Keratinocyte (primary cell): ENCODE data around the gene CFHR5. TPM values are rescaled to one million over a fixed set of nuclear protein-coding genes. Genes with fewer than 3 reads are reported as not detected.
"Not testable (repeated sequence)": the region's sequence is repeated elsewhere in the genome, so short reads cannot be mapped to it uniquely, and the experiment has no call there.

ENCODE experiments used
- DNase-seq: peaks from one replicate; pipeline ENCODE4 v3.0.0-alpha.2; 2011; ENCODE audit warnings: low read depth, missing footprints, low spot score
- FAIRE-seq: peaks from 2 replicates; lab custom pipeline; 2011; peaks lifted over from hg19 to GRCh38; lab: Jason Lieb, UNC
- H2AFZ ChIP-seq: 2 replicates; pipeline ENCODE4 v1.6.0; 2012; ENCODE audit warnings: low read length, control low read depth, inconsistent platforms; ENCODE audit not compliant: control insufficient read depth
- H3K27ac ChIP-seq: 2 replicates; pipeline ENCODE4 v1.5.1; 2011; ENCODE audit warnings: low read length; ENCODE audit not compliant: control insufficient read depth, insufficient read depth
- H3K27me3 ChIP-seq: 3 replicates; pipeline ENCODE4 v1.6.0; 2011; ENCODE audit warnings: low read length; ENCODE audit not compliant: control insufficient read depth, insufficient read depth; ENCODE audit errors: extremely low read depth
- H3K36me3 ChIP-seq, 2 experiments: 2 replicates in 1 of 2; 3 replicates in 1 of 2; pipeline ENCODE4 v1.5.1; 2011; ENCODE audit warnings: low read length in 2 of 2, mild to moderate bottlenecking in 1 of 2; ENCODE audit not compliant: control insufficient read depth in 2 of 2, insufficient read depth in 2 of 2; ENCODE audit errors: extremely low read depth in 1 of 2
- H3K4me1 ChIP-seq: 3 replicates; pipeline ENCODE4 v1.5.1; 2011; ENCODE audit warnings: low read length; ENCODE audit not compliant: control insufficient read depth, insufficient read depth; ENCODE audit errors: extremely low read depth
- H3K4me2 ChIP-seq: 3 replicates; pipeline ENCODE4 v1.6.0; 2011; ENCODE audit warnings: low read depth, low read length; ENCODE audit not compliant: control insufficient read depth, insufficient read depth; ENCODE audit errors: extremely low read depth
- H3K4me3 ChIP-seq, 3 experiments: fragments of 200-600 bp in 1 of 3; sonication (generic) in 1 of 3; 2 replicates in 2 of 3; 3 replicates in 1 of 3; pipeline ENCODE4 v1.5.1; 2011 to 2016; ENCODE audit warnings: low read length in 3 of 3, mild to moderate bottlenecking in 3 of 3, control low read depth in 2 of 3, inconsistent platforms in 1 of 3, low read depth in 1 of 3, mixed read lengths in 1 of 3, mixed run types in 1 of 3, moderate library complexity in 1 of 3; ENCODE audit not compliant: control insufficient read depth in 2 of 3, insufficient read depth in 2 of 3; ENCODE audit errors: extremely low read depth in 1 of 3
- H3K79me2 ChIP-seq: 2 replicates; pipeline ENCODE4 v1.6.0; 2012; ENCODE audit warnings: low read length; ENCODE audit not compliant: control insufficient read depth, insufficient read depth
- H3K9ac ChIP-seq: 3 replicates; pipeline ENCODE4 v1.6.0; 2011; ENCODE audit warnings: low read length; ENCODE audit not compliant: control insufficient read depth, insufficient read depth; ENCODE audit errors: extremely low read depth
- H3K9me1 ChIP-seq: 3 replicates; pipeline ENCODE4 v1.6.0; 2011; ENCODE audit warnings: low read length; ENCODE audit not compliant: control insufficient read depth, insufficient read depth; ENCODE audit errors: extremely low read depth
- H3K9me3 ChIP-seq: 2 replicates; pipeline ENCODE4 v1.5.1; 2012; ENCODE audit warnings: low read depth, low read length; ENCODE audit not compliant: control insufficient read depth
- H4K20me1 ChIP-seq: 3 replicates; pipeline ENCODE4 v1.6.0; 2011; ENCODE audit warnings: low read length; ENCODE audit not compliant: control insufficient read depth, insufficient read depth; ENCODE audit errors: extremely low read depth
- EZH2 ChIP-seq: IDR thresholded peaks from one replicate; pipeline ENCODE4 v1.6.1; 2012; ENCODE audit warnings: inconsistent platforms, mild to moderate bottlenecking, low read length, moderate library complexity
- dilution Hi-C: fragments of 300-500 bp; cut with MboI; formaldehyde crosslinking; loops from one replicate; pipeline ENCODE4 v1.7.0; 2020; ENCODE audit warnings: low sequenced_read_pairs; ENCODE audit not compliant: extremely low pct_ligation_motif_present
- polyA plus RNA-seq, 5 experiments: library from polyadenylated mRNA; depleted of rRNA in 3 of 5; stranded (reverse) in 3 of 5; stranded (forward) in 1 of 5; unstranded in 1 of 5; fragments of >200 nt; gene quantifications; 1 replicate in 1 of 5; 2 replicates in 3 of 5; 3 replicates in 1 of 5; pipeline versions ENCODE4 v1.2.1 to v1.2.3, GENCODE V29; 2011 to 2012; ENCODE audit warnings: missing spikeins in 2 of 5, low read depth in 1 of 5, low replicate concordance in 1 of 5
- TF ChIP-seq, protein P1 (sequence below), 3 experiments: IDR thresholded peaks in 1 of 3; conservative IDR thresholded peaks in 1 of 3; optimal IDR thresholded peaks in 1 of 3; 2 replicates in 2 of 3; 3 replicates in 1 of 3; pipeline versions ENCODE3 to v1.5.1; 2011; ENCODE audit warnings: low read length in 3 of 3, mild to moderate bottlenecking in 3 of 3, moderate library complexity in 2 of 3, control low read depth in 1 of 3, inconsistent platforms in 1 of 3; ENCODE audit not compliant: insufficient read depth in 2 of 3; ENCODE audit errors: extremely low read depth in 1 of 3

The CFHR5 gene
- polyA plus RNA-seq, 1 donor (not counting 4 experiments of a cell fraction or from before 2014, with no cell fraction given) = not detected

DNA sequence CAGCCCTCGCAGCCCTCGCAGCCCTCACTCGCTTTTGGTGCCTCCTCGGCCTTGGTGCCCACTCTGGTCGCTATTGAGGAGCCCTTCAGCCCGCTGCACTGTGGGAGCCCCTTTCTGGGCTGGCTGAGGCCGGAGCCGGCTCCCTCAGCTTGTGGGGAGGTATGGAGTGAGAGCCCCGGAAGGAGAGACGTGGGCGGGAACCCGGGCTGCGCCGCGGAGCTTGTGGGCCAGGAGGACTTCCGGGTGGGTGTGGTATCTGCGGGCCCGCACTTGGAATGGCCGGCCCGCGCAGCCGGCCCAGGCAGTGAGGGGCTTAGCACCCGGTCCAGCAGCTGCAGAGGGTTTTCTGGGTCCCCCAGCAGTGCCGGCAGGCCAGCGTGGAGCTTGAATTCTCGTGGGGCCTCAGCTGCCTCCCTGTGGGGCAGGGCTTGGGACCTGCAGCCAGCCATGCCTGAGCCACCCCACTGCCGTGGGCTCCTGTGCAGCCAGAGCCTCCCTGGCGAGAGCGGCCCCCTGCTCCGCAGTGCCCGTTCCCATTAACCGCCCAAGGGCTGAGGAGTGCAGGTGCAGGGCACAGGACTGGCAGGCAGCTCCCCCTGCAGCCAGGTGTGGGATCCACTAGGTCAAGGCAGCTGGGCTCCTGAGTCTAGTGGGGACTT is 43.7 kb upstream of the CFHR5 start:
- no peak for TF ChIP-seq EZH2
- TF ChIP-seq, protein P1, sequence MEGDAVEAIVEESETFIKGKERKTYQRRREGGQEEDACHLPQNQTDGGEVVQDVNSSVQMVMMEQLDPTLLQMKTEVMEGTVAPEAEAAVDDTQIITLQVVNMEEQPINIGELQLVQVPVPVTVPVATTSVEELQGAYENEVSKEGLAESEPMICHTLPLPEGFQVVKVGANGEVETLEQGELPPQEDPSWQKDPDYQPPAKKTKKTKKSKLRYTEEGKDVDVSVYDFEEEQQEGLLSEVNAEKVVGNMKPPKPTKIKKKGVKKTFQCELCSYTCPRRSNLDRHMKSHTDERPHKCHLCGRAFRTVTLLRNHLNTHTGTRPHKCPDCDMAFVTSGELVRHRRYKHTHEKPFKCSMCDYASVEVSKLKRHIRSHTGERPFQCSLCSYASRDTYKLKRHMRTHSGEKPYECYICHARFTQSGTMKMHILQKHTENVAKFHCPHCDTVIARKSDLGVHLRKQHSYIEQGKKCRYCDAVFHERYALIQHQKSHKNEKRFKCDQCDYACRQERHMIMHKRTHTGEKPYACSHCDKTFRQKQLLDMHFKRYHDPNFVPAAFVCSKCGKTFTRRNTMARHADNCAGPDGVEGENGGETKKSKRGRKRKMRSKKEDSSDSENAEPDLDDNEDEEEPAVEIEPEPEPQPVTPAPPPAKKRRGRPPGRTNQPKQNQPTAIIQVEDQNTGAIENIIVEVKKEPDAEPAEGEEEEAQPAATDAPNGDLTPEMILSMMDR (optimal IDR thresholded peaks at IDR 0.05 in 1 of 3, IDR thresholded peaks at IDR 0.05 in 1 of 3, conservative IDR thresholded peaks at IDR 0.05 in 1 of 3; ENCODE audit: extremely low read depth in 1 of 3, insufficient read depth in 2 of 3, low read length in 3 of 3) = no peak
- dilution Hi-C loops = no loop called here
- FAIRE-seq = no peak

DNA sequence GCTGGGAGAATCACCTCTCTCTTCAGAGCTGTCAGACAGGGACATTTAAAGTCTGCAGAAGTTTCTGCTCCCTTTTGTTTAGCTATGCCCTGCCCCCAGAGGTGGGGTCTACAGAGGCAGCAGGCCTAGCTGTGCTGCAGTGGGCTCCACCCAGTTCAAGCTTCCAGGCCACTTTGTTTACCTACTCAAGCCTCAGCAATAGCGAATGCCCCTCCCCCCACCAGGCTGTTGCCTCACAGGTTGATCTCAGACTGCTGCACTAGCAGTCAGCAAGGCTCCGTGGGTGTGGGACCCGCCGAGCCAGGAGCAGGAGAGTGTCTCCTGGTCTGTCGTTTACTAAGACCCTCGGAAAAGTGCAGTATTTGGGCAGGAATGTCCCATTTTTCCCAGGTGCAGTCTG is 35.9 kb upstream of the CFHR5 start:
- H3K27ac ChIP-seq, dilution Hi-C loops, H3K4me2 ChIP-seq, FAIRE-seq, H2AFZ ChIP-seq, H3K27me3 ChIP-seq, H3K79me2 ChIP-seq, H3K4me1 ChIP-seq, H3K36me3 ChIP-seq, H4K20me1 ChIP-seq, H3K9me3 ChIP-seq, H3K9me1 ChIP-seq, H3K4me3 ChIP-seq, DNase-seq, H3K9ac ChIP-seq: not testable (repeated sequence)

More for the DNA sequence above, 43.7 kb upstream of the CFHR5 start:
- Histone ChIP-seq H3K4me1 (no peaks in the 10 kb centered on the region), H3K36me3 (no peaks in the 10 kb centered on the region), H3K9me1 (no peaks in the 10 kb centered on the region), H4K20me1 (no peaks in the 10 kb centered on the region), H3K27ac (no peak overlapping the region), H3K27me3 (no peaks in the 10 kb centered on the region), H3K4me3 (no peak overlapping the region), H3K9me3 (no peaks in the 10 kb centered on the region), H3K4me2 (no peak overlapping the region), H2AFZ (no peak overlapping the region), H3K9ac (no peak overlapping the region), H3K79me2 (no peaks in the 10 kb centered on the region)
- no peak for DNase-seq

DNA sequence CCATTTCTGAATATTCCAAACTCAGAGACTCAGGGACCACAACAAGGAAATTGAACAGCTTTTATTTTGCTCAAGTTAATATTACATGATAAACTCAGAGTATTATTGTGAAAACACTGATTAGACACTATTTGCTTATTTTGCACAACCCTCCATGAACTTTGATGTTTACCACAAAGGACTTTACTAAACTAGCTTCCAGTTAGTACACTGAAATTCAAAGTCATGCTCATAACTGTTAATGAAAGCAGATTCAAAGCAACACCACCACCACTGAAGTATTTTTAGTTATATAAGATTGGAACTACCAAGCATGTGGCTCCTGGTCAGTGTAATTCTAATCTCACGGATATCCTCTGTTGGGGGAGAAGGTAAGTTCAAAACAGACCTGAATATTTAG is 33.8 kb upstream of the CFHR5 start, which contains the start of gene CFHR2:
Gene CFHR2, plus strand, starts transcription at position 171 of the 400 bp plus-strand sequence. Its CDS starts 143 bp downstream, at position 314.
- H3K27me3 ChIP-seq, dilution Hi-C loops, H3K27ac ChIP-seq, H3K4me1 ChIP-seq, H3K9me1 ChIP-seq, H2AFZ ChIP-seq, H4K20me1 ChIP-seq, H3K4me3 ChIP-seq, DNase-seq, H3K9me3 ChIP-seq, H3K9ac ChIP-seq, FAIRE-seq, H3K4me2 ChIP-seq, H3K79me2 ChIP-seq, H3K36me3 ChIP-seq: not testable (repeated sequence)
